ENCODE measurements around the gene ATP1B3. TPM values are rescaled to one million over a fixed set of nuclear protein-coding genes. Genes with fewer than 3 reads are reported as not detected.

ATP1B3 gene
- total RNA-seq, 1 experiment from 2014 or later, result 250 TPM

- no peak overlapping the region for H3K27ac Mint-ChIP-seq
- no peak for DNase-seq
- Histone ChIP-seq H3K23me2 (ENCODE audit: insufficient read length, low read depth, low read length, poor library complexity, severe bottlenecking) (no peaks in the 10 kb centered on the region), H2BK15ac (ENCODE audit: low read depth, low read length) (no peak overlapping the region), H3K56ac (ENCODE audit: insufficient read length, low read depth, low read length) (no peak overlapping the region), H3K23ac (ENCODE audit: insufficient read length, low read depth, low read length) (no peak overlapping the region), H3K18ac (ENCODE audit: insufficient read length, low read depth, low read length) (no peak overlapping the region), H3K4me1 (ENCODE audit: insufficient read depth, low read length) (no peaks in the 10 kb centered on the region), H2BK5ac (ENCODE audit: insufficient read length, low read length) (no peak overlapping the region), H3K4ac (ENCODE audit: low read depth, low read length) (no peak overlapping the region), H3K27ac (ENCODE audit: insufficient read length, low read depth, low read length) (no peak overlapping the region), H3K9me3 (ENCODE audit: control insufficient read depth, low read depth, low read length) (no peaks in the 10 kb centered on the region), H2AK5ac (ENCODE audit: insufficient read length, low read length) (no peak overlapping the region), H4K8ac (replicated peaks; ENCODE audit: insufficient read length, low read depth, low read length) (no peak overlapping the region), H4K5ac (ENCODE audit: insufficient read length, low read depth, low read length) (no peak overlapping the region), H3K27me3 (ENCODE audit: insufficient read depth, low read length) (no peaks in the 10 kb centered on the region), H2BK20ac (ENCODE audit: low read depth, low read length, poor library complexity, severe bottlenecking) (no peak overlapping the region), H4K91ac (ENCODE audit: insufficient read length, low read depth, low read length) (no peak overlapping the region), H3K79me2 (ENCODE audit: insufficient read depth, low read length) (no peaks in the 10 kb centered on the region), H3K4me2 (ENCODE audit: insufficient read depth, insufficient read length, low read length) (no peak overlapping the region), H2BK120ac (ENCODE audit: low read depth, low read length, poor library complexity, severe bottlenecking) (no peak overlapping the region), H3K9ac (ENCODE audit: extremely low read depth, insufficient read length, low read length) (no peak overlapping the region), H4K20me1 (ENCODE audit: control insufficient read depth, insufficient read depth, insufficient read length) (no peaks in the 10 kb centered on the region), H2BK12ac (ENCODE audit: insufficient read length, low read depth, low read length) (no peak overlapping the region), H3K79me1 (ENCODE audit: insufficient read depth, low read depth, low read length, poor library complexity, severe bottlenecking) (no peaks in the 10 kb centered on the region), H2AFZ (ENCODE audit: low read length) (no peak overlapping the region), H3K14ac (ENCODE audit: insufficient read depth, low read length) (no peak overlapping the region), H3T11ph (ENCODE audit: low read length) (no peak overlapping the region)
- no peaks in the 10 kb centered on the region for H3K27me3 Mint-ChIP-seq (ENCODE audit: low read depth)
- no peaks in the 10 kb centered on the region for H3K9me3 Mint-ChIP-seq
- H3K4me3 Mint-ChIP-seq, result no peak overlapping the region
- 0 out of 4 replicates have a peak, but pooled peaks cover 0 to 2% of the 10 kb centered on the region in 2 experiments for H3K4me1 Mint-ChIP-seq
- TF ChIP-seq CTCF (conservative IDR thresholded peaks at IDR 0.05), result no peak
- WGBS (ENCODE audit: extremely low coverage, insufficient read length, low lambda C conversion rate), result no CpG with 5 or more reads among the region's 3 CpGs
- peaks cover 36 to 72% (median 70%) of the 10 kb centered on the region in 3 experiments for H3K36me3 Mint-ChIP-seq (ENCODE audit: insufficient read depth in 1 of 3, low read depth in 3 of 3)
These were observed 84.3 kb downstream of the ATP1B3 start for GRCh38 chr3:141960731-141961130.

All from H9 (cell line).